ENCODE measurements around the gene LLGL2.

GRCh38 chr17:75513641-75514000, 11.9 kb upstream of the LLGL2 start:
- TF ChIP-seq CTCF (conservative IDR thresholded peaks at IDR 0.05; ENCODE audit: low read length) (no peak), EZH2phosphoT487 (IDR thresholded peaks at IDR 0.05; ENCODE audit: borderline replicate concordance, low read depth, low read length) (no peak)
